C1 segment of cervical spinal cord (tissue), 14 donors: ENCODE data around the gene PLA2G15.
A peak's percentile ranks its signal among the peaks of the same experiment; 100 is the strongest.

ENCODE experiments used
- DNase-seq, 14 donors: peaks; one replicate each; lab custom pipeline; 2025; lab: John Stamatoyannopoulos, UW

Gene PLA2G15

GRCh38 chr16:68233085-68233834, 11.9 kb upstream of the PLA2G15 start:
- no peak for DNase-seq

DNA sequence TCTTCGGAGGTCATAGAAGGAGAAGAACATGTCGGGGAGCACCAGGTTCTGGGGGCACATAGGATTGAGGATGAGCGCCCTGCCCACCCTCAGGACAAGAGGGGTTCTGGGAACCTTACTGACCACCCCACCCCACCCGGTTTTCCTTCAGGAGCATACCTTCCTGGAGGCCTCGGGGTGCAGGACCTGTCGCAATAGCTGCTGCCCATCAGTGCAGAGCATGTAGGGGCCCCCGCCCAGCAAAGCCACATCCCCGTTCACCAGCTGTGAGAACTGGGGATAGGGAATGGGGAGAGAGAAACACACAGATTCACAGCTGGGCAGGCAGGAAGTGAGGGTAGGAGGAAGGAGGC, 11.4 kb upstream of the PLA2G15 start:
- no peak for DNase-seq

DNA sequence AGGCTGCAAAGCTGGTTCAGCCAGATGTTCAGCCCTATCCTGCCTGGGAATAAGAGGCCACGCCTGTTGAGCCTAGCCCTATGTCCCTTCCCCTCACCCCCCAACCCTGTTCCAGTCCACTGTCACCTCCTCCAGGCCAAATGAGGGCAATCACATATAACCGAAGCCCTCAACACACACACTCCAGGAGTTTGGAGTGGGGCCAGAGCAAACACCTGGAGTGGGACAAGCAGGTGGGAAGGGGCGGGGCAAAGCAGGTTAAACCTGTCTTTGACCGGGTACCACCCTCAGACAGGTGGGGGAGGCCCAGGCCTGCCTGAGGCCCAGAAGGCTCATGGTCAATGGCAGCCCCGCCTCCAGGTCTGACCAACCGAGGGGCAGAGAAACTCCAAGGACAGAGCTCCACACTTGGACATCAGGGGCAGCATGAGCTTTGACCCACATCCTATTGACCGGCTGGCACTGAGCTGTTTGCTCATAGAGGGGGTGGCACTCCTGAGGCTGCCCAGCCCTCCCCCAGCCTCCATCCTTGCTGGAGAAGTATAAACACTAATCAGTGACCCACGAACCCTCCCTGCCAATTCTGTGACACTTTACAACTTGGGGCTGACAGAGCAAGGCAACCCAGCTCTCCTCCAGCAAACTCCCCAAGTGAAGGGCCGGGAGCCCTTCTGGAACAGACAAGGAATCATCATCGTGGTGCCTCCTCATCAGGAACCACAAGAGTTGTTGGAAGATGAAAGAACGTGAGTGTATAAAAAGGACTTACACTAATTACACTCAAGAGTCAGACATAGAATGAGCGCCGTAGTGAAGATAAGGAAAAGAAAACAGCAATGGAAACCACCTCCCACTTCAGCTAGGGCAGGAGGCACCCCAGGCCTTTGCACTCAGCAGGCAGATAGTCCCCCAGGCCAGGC, 10.7 kb upstream of the PLA2G15 start:
- DNase-seq: no peak

DNA sequence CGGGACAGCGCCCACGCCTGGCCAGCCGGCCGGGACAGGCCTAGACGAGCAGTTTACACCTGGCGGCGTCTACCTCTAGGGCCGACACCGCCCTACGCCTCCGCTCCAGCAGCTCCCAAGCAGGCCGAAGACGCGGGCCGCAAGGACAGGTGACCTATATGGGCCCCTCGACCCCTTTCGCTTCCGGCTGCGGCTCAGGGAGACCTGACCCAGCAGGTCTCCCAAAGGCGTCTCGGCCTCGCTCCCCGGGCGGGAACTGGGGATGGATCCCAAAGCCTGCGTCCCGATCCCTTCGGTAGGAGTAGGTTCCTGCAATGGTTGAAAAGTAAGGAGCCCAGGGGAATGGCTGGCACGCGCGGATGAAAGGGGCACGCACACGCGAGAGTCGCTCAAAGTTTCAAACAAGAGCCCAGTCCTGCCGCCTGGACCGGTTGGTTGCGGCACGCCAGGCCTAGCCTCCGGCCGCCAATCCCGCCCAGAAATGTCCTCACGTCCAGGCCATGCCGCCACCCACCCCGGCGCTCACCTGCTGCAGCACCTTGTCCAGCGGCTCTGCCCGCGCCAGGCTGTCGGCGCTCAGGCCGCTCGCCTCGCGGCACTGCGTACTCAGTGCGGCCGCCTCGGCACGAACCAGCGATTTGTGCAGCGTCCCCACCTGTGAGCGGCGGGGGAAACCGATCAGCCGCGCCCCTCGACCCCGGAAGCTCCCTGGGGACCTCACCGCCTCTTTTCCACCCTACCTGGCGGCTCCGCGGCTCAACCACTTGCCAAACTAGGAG, 9.9 kb upstream of the PLA2G15 start:
- DNase-seq: no peak

- DNase-seq: no peak
Observed at GRCh38 chr16:68235887-68236136, 9.4 kb upstream of the PLA2G15 start, which contains the start of gene ESRP2. TSS of gene ESRP2 (minus strand) at chr16:68236127. CDS start at chr16:68236045, 82 bp downstream.

GRCh38 chr16:68236137-68236825, 8.9 kb upstream of the PLA2G15 start:
- peak in 2 of 14 donors; percentile 16 to 30 for DNase-seq

- DNase-seq: peak in 5 of 14 donors; percentile 30 to 61 (median 48)
Observed at GRCh38 chr16:68236826-68237242, 8.3 kb upstream of the PLA2G15 start.

DNA sequence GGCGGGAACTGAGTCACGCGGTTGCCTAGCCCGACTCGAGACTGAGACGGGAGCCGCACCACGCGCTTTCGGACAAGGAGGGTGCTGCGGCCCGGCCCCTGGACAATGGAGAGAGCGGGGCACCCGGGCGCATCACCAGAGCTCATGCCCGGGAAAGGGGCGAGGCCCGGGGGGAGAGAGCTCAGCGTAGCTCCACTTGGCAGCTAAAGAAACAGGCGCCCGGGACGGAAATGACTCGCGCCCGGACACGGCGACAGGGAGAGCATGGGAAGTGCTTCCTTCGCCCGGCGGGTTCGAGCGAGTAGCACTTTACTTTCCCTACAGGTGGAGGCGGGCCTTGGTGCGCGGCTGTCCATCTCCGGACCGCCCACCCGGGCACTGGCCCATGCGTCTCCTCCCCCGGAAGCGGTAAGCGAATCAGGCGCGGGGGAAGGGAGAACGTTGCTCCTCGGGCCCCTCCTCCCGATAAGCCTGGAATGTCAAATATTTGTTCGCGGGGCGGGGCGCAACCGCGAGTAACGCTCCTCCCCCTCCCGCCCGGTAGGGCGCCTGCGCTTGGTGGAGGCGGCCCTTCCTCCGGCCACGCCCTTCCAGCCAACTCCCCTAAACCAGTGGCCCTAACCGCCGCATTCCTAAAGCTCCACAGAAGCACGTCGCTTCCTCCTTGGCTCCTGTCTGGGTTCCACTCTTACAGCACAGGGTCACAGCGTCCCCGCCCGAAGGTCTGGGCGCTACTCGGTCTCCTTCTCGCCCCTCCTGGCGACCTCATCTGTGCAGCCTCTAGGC, 7.7 kb upstream of the PLA2G15 start:
- peak; percentile 38 to 97 (median 87) for DNase-seq

DNA sequence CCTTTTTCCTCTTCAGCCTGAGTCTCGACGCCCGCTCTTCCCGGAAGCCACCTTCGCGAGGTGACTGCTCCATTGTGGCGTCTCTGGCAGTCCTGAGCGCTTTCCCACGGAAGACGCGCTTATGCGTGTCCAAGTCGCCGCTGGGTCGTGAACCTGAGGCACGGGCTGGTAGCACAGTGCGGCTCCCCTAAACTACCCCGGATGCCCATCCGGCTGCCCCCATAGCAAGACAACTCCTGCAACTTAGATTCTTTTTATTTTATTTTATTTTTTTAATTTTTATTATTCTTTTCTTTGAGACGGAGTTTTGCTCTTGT, 7.2 kb upstream of the PLA2G15 start:
- no peak for DNase-seq

GRCh38 chr16:68242085-68242484, 3.1 kb upstream of the PLA2G15 start:
- DNase-seq: no peak

DNA sequence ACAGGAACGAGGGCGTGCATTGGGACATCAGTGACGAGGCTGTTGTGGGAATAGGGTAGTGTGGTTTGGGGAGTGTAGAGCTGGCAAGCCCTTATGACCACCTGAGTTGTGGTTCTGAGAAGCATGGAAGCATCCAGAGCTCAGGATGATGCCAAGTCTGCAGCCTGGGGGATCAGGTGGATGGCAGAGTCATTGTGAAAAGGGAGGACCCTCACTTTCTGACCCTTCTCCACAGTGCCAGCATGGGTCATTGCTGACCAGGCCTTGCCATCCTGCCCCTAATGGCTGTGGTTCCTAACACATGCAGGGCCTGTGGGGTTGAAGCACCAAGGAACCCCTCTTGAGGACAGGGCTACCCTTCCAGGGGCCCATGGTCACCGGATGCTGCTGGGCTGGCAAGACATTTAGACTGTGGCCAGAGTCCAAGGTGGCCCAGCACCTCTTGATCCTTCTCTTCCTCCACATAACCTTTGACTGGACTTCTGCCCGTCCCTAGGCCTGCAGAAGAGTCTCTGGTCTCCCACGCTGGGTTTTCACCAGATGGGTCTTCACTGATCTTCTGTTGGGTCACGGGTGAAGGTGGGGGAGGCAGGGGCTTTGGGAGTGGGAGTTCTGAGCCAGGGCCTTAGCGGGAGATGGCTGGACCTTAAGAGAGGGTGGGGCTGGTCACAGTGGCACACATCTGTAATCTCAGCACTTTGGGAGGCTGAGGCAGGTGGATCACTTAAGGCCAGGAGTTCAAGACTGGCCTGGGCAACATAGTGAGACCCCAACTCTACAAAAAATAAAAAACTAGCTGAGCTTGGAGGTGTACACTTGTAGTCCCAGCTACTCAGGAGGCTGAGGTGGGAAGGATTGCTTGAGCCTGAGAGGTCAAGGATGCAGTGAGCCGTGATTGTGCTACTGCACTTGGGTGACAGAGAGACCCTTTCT, 2.0 kb upstream of the PLA2G15 start:
- DNase-seq: no peak

DNA sequence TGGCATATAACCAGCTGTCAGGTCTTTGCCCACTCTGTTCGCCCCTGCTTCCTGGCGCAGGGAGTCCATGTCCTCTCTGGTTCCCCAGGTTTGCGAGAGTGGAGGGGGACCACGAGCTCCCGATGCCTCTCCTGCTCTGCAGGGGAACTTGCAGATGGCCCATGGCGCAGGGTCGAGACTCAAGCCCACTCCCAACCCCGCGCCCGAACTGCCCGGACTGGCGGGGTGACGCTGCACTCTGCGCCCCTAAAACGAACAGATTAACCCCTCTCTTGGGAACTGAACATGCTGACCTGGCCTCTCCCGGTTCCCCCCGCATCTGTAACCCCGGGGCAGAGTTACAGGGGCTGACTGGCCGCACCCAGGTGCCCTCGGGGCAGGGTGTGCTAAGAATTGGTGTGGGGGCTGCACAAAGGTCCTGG, 681 bp upstream of the PLA2G15 start:
- DNase-seq: no peak

GRCh38 chr16:68246121-68246520, 948 bp downstream of the PLA2G15 start:
- no peak for DNase-seq

DNA sequence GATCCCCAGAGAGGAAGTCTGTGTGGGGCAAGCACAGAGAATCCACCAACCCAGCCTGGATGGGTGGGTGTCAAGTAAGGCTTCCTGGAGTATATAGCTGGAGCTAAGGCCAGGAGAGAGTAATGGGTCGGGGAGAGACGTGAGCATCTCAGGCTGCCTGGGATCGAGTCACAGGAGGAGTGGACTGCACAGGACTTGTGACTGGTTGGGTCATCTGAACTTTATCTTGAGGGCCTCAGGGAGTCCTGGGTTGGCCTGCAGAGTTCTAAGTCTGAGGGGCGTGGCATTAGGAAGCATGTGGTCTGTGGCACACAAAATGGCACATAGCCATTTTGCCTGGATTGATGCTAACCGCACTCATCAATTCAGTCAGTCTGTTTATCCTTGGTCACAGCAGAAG, 1.5 kb downstream of the PLA2G15 start:
- DNase-seq: no peak

GRCh38 chr16:68247400-68247799, 2.2 kb downstream of the PLA2G15 start:
- peak in 8 of 14 donors; percentile 20 to 69 (median 31) for DNase-seq

DNA sequence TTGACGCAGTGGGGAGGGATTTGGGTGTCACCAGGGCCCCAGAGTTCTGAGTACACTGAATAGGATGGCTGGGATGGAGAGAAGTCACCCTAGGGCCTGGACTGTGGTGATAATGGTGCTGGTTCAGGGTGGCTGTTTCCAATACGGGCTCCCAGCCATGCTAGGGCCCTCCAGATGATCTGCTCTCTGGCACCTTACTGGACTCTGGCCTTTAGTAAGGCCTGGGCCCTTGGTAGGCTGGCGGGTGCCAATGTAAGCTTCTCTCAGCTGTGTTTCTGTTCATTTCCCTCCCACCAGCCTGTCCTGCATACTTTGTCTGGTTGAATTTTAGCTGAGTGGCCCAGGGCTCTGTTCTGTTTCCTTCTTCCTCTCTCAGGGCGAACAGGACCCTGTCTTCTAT, 2.8 kb downstream of the PLA2G15 start:
- no peak for DNase-seq

GRCh38 chr16:68249371-68249770, 4.2 kb downstream of the PLA2G15 start:
- no peak for DNase-seq

DNA sequence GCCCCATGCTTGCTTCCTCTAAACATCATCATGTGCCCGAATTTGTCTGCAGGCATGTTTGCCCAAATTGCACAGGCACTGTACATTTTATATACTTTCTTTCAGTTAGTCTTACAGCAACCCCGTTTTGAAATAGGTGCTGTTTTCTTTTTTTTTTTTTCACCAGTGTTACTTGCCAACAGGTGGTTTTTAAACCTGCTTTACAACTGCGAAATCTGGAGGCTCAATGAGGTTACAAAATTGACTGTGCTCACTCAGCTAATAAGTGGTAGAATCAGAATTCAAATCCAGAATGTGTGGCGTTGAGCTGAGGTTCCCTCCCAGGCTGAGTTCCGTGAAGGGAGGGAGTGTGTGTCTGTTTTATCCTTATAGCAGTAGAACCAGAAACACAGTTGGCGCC, 5.8 kb downstream of the PLA2G15 start:
- no peak for DNase-seq

DNA sequence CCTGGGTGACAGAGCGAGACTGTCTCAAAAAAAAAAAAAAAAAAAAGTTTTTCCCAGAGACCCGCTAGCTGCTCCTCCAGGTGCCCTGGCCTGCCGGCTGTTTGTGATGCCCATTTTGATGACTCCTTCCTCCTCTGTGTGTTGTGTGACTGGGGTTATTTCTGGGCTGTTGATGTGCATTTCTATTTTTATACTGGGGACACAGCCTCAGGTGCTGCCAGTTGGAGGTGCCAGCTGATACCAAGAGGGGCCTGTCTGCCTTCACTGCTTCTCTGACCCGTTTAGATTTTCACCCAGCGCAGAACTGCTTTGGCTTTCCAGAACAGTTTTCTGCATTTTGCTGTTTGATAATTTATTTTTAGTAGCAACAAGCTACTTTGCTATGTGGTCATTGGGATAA, 6.7 kb downstream of the PLA2G15 start:
- peak in 1 of 14 donors; percentile 92 for DNase-seq

GRCh38 chr16:68252383-68252782, 7.2 kb downstream of the PLA2G15 start:
- DNase-seq: no peak
